Measurements from ENCODE around the gene KLHL24.
"Not testable (repeated sequence)": the region's sequence is repeated elsewhere in the genome, so short reads cannot be mapped to it uniquely, and the experiment has no call there.

KLHL24 gene

DNA sequence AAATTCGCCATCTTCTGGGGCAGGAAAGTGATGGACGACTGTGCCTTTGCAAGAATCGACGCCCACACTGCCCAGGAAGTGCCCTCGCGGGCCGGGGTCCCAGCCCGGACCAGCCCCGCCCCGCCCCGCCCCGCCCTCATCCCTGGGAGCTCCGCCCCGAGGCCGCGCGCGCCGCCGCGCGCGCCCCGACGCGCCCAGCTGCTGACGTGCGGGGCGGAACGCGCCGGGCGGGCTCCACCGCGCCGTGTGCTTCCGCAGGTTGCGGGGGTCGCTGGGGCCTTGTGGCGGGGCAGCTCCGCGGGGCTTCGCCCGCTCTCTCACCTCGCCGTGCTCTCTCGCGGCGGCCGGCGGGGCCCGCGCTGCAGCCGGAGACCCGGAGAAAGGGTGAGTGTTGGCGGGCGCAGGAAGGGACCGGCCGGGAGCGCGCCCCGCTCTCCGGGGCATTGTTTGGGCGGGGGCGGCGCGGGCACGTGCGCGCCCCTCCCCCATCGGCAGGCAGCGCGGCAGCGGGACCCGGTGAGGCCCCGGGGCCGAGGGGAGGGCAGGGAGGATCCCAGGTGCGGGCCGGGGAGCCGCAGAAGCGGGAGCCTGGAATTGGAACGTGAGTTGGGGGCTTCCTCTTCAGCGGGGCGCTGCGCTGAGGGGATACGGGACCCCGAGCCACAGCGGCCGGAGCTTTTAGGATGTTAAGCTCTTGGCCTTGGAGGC is 62.3 kb downstream of the KLHL24 start, which contains the start of gene YEATS2:
YEATS2 (plus strand) TSS at position 188 of the 708 bp plus-strand sequence. CDS start 17,366 bp downstream, outside the sequence.
- DNase-seq: no peak

DNA sequence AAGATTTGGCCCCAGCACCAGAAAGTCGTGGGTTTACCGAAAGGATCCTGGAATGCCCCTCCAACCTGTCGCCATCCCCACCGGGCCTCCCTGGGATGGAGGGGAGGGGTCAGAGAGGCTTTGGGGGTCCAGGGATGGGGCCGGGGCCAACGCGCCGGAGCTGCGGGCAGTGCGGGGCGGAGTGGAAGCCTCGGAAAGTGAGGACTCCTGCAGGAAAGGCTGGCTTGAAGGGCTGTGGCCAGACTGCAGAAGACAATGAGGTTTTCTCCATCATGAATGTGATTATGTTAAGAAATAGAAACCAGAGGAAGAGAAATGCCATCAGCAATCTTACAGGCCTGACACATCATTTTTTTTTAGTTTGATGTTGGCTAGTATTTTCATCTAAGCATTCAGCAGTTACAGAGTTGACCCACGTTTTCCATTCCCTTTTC is 62.9 kb downstream of the KLHL24 start:
- no peak for DNase-seq

DNA sequence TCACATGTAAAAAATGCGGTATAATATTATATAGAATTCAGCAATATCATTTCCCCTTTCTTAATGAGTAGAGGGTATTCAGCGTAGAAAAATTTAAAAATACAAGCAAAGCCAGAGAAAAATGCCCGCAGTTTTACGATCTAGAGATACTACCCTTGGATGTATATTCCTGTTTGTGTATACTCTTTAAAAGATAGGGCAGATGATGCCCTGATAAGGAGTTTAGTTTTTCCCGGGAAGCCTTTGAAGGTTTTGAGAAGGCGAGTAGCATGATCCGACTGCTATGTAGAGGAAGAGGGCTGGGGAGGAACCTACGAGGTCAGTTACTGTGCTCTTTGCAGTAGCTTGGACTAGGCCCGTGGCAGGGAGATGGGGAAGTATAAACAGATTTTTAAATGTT is 63.3 kb downstream of the KLHL24 start:
- DNase-seq: no peak

DNA sequence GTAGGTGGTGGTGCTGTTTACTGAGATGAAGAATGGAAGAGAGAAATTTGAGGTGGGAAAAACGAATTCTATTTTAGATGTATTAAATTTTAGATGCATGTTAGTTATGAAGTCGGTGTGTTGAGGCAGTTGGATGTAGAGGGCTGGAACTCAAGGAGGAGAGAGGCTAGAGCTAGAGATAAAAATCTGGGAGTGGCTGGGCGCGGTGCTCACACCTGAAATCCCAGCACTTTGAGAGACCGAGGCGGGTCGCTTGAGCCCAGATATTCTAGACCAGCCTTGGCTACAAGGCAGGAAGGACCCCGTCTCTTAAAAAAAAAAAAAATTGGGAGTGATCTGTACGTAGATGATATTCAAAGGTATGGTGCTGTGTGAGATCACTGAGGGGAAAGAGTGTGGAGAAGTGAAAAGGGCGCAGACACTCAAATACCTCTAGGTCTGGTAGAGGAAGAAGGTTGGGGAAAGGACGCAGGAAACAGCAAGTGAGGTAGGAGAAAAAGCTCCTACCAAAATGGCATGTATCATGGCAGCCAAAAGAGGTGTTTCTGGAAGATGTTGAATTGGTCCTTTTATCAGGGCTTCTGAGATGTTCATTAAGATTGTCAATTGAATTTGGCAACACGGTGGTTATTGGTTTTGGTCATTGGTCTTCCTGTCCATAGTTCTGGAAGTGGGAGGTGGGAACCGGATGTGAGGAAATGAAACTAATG is 64.0 kb downstream of the KLHL24 start:
- DNase-seq: no peak

DNA sequence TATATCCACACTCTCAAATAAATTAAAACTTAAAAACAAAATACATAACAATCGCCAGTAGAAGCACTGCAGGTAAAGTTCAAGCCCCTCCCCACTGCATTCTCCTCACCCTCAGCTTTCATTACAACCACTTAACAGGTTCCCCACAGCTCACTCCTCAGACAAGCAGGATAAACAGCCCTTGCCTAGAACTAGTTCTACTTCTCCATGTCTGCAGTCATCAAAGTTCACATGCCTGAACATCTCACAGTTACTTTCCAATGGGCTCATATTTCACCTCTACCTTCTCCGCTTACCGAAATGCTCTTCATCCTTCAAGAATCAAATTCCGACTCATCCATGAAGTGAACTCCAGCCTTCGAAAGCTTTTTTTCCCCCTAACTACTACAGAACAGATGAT is 66.3 kb downstream of the KLHL24 start:
- no peak for DNase-seq

DNA sequence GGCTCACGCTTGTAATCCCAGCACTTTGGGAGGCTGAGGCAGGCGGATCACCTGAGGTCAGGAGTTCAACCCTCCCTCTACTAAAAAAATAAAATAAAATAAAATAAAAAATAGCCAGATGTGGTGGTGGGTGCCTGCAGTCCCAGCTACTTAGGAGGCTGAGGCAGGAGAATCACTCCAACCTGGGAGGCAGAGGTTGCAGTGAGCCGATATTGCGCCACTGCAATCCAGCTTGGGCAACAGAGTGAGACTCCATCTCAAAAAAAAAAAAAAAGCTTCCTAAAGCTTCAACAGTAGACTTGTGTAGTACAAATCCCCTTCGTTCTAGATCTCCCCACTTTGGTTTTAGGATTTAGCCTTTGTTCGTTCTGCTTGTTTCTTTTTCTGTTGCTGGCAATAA is 68.5 kb downstream of the KLHL24 start:
- DNase-seq: not testable (repeated sequence)

DNA sequence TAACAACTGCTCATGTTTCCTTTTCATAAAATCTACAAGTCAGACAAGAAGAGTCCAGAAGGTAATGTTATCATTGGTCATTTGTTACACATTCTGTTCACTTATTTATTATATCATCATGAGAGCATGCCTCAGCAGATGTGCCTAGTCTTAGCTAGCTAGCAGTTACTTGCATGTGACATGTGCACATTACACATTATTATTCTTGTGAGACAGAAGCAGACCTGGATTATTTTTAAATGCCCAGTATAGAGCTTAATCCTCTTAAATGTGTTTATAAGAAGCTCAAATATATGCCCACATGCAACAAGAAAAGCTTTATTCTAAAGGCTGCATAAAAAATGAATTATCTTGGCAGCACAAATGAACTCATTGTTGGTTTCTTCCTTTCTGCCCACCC is 74.8 kb downstream of the KLHL24 start:
- no peak for DNase-seq

DNA sequence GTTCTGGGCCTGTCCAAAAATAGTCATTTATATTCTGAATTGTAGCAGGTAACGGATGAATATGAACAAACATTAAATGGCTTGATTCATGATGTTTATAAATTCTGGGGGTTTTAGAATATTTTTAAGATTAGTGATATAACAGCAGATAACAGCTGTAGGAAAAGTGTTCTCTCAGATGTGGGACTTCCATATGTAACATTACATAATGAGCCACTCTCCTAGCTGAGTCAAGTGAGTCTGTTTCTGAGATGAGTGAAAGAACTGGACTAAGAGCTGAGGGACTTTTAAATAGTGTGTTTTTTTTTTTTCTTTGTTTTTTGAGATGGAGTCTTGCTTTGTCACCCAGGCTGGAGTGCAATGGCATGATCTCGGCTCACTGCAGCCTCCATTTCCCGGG is 76.1 kb downstream of the KLHL24 start:
- DNase-seq: no peak

DNA sequence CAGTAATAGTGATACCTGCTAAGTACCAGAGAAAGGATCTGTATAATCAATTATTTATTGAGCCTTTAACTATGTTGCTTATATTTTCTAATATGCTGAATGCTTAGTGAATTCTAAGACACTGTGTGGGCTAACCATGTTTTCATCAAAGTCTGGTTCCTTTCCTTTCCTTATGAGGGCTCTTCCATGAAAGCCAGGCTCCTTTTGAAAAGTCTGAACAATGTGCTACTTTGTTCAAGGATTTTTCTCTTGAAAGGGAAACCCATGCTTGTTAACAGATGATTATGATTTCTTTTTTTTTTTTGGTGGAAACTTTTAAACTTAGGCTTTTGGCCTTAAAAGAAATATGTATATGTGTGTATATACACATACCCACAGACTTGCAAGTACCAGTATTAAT is 79.2 kb downstream of the KLHL24 start:
- no peak for DNase-seq

DNA sequence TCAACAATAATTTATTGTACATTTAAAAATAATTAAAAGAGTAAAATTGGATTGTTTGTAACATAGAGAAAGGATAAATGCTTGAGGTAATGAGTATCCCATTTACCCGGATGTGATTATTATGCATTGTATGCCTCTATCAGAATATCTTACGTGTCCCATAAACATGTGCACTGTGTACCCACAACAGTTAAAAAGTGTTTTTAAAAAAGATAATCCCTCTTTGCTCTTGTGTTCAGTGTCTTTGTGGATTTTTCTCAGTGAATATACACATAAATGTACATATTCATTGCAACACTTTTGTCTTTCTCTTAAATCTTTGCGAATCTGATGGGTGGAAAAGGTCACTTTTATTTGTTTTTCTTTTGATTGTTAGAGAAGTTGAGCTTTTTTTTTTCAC is 82.6 kb downstream of the KLHL24 start:
- no peak for DNase-seq

DNA sequence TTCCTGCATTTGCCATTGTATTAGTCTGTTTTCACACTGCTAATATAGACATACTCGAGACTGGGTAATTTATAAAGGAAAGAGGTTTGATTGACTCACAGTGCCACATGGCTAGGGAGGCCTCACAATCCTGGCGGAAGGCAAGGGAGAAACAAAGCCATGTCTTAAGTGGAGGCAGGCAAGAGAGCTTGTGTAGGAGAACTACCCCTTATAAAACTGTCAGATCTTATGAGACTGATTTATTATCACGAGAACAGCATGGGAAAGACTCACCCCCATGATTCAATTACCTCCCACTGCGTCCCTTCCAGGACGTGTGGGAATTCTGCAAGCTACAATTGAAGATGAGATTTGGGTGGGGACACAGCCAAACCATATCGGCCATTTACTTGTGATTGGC is 90.0 kb downstream of the KLHL24 start:
- DNase-seq: no peak

DNA sequence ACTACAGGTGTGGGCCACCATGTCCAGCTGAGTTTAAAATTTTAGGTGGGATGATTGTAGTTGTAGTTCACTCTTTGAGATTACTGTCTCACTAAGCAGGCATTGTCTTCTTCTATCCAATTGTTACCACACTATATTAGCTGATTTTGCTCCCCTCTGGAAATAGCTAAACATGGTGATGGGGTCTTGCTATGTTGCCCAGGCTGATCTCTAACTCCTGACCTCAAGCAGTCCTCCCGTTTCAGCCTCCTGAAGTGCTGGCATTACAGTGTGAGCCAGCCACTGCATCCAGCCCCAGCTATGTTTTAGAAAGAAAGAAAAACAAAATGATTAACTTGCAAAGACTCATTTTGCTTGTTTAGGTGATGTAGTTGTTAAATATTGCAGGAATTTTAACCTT is 92.8 kb downstream of the KLHL24 start:
- no peak for DNase-seq

DNA sequence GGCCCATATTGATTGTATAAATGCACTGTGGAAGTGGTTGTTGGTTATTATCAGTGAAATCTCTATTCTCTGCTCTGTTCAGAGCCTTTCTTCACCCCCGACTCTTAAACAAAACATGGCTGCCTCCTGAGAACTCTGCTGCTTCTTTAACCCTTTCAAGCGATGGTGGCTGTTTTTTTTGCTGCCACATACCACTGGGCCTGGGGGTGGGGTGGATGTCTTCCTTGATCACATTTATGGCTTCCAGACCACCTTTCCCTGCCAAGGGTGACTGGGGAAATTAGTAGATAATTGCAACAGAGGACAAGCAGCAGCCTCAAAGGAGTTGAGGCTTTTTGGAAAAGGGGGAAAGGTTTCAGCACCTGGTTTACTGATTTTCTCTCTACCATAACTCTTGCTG is 94.9 kb downstream of the KLHL24 start:
- DNase-seq: no peak

DNA sequence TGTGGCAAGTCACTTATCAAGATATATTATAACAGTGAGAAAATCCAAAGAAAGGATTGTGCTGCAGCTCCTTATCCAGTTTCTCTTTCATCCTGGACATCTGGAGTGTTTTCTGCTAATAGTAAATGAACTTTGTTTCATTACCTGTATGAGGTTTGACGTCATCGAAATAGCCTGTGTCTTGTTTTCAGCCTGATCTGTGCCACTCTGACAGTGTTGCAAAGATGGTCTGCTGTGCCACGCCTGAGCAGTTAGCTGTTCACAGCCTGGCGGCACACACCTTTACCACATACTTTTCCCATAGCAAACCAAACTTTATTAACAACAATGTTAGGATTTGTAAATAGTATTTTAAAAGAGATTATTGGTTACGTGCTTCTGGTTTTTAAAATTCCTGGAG is 96.2 kb downstream of the KLHL24 start:
- no peak for DNase-seq

DNA sequence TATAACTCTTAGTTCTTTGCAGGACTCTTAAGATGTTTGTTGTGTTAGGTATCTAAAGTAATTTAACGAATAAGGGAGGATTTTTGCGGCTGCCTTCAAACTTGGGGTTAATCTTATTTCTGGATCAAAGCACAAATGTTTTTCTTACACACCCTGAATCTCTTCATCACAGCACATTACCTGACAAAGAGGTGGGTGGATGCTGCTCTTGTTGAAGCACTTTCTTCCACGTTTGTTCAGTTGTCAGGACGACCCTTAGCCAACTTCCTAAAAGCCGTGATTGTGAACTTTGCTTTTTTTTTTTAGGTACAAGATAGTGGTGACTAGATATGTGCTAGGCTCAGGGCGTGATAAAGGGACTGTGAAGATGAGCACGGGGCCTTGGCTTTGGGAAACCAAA is 98.1 kb downstream of the KLHL24 start:
- DNase-seq: no peak

Data from NCI-H187 treated with DMSO at 0.1 percent for 48 hours (cell line).